ENCODE data around the gene MAN2A1. TPM values are rescaled to one million over a fixed set of nuclear protein-coding genes. Genes with fewer than 3 reads are reported as not detected.

Gene MAN2A1
- total and polyA plus RNA-seq, 2 experiments from 2014 or later = 4.4 to 8.6 TPM

DNA sequence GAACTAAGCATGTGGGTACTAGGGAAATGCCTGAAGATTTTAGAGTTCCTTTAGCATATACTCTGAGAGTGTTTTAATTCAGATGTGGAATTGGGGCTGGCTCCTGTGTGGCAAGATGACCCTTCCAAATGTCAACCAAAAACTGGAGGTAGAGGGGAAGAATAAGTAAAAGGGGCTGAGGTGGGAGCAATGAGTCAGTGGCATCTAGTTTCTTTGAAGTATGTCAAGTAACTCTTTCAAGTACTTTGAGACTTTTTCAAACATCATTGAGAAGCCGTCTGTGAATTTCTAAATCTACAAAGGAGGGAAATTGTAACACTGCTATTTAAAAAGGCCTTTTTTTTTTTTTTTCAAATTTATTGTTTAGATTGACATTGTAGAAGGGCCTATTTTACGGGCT is 184.4 kb downstream of the MAN2A1 start:
- TF ChIP-seq, protein P1, sequence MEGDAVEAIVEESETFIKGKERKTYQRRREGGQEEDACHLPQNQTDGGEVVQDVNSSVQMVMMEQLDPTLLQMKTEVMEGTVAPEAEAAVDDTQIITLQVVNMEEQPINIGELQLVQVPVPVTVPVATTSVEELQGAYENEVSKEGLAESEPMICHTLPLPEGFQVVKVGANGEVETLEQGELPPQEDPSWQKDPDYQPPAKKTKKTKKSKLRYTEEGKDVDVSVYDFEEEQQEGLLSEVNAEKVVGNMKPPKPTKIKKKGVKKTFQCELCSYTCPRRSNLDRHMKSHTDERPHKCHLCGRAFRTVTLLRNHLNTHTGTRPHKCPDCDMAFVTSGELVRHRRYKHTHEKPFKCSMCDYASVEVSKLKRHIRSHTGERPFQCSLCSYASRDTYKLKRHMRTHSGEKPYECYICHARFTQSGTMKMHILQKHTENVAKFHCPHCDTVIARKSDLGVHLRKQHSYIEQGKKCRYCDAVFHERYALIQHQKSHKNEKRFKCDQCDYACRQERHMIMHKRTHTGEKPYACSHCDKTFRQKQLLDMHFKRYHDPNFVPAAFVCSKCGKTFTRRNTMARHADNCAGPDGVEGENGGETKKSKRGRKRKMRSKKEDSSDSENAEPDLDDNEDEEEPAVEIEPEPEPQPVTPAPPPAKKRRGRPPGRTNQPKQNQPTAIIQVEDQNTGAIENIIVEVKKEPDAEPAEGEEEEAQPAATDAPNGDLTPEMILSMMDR (IDR thresholded peaks at IDR 0.05; ENCODE audit: low read depth, low read length) = no peak
- DNase-seq (ENCODE audit: low read depth in 1 of 2, low spot score in 1 of 2) = no peak
- H3K27ac ChIP-seq = no peak overlapping the region
- H3K4me3 ChIP-seq = no peak overlapping the region
- H3K9me3 ChIP-seq (ENCODE audit: low read depth) = no peaks in the 10 kb centered on the region
- no peaks in the 10 kb centered on the region for H3K27me3 ChIP-seq
- H3K36me3 ChIP-seq = no peaks in the 10 kb centered on the region
- H3K4me1 ChIP-seq (ENCODE audit: low read depth) = no peaks in the 10 kb centered on the region

DNA sequence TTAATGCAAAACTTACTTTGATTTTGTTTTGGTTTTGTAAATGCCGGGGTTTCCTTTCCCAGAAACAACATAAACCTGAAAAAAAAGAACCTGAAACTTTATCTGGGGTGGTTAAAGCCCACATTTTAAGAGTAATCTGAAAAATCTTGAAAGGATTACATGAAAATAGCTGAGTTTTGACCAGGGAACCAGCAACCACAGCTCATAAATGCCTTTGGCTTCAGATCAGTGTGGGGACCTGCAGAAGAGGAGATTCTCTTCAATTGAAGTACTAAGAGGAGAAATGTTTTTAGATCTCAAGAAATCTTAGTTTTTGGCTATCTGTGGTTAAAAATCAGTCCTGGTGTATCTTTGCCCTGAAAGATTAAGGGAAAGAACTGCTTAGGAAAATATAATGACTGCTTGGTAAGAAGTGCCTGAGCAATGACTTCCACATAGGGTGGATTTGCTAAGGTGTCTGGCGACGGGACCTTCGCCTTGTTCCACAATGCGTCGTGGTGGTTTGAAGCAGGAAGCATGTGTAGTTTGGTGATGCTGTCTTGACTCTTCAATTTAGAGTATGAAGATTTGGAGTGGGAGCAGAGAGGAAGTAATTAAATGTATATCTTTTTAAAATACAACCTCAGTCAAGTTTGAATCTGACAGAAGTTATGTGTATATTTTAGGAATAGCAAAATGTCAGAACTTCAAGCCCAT is 186.5 kb downstream of the MAN2A1 start:
- Histone ChIP-seq H3K36me3 (no peaks in the 10 kb centered on the region), H3K9me3 (ENCODE audit: low read depth) (no peaks in the 10 kb centered on the region), H3K27ac (no peak overlapping the region), H3K27me3 (no peaks in the 10 kb centered on the region), H3K4me3 (no peak overlapping the region), H3K4me1 (ENCODE audit: low read depth) (no peaks in the 10 kb centered on the region)
- TF ChIP-seq, protein P1 (IDR thresholded peaks at IDR 0.05; ENCODE audit: low read depth, low read length) = no peak
- DNase-seq (ENCODE audit: low read depth in 1 of 2, low spot score in 1 of 2) = no peak

DNA sequence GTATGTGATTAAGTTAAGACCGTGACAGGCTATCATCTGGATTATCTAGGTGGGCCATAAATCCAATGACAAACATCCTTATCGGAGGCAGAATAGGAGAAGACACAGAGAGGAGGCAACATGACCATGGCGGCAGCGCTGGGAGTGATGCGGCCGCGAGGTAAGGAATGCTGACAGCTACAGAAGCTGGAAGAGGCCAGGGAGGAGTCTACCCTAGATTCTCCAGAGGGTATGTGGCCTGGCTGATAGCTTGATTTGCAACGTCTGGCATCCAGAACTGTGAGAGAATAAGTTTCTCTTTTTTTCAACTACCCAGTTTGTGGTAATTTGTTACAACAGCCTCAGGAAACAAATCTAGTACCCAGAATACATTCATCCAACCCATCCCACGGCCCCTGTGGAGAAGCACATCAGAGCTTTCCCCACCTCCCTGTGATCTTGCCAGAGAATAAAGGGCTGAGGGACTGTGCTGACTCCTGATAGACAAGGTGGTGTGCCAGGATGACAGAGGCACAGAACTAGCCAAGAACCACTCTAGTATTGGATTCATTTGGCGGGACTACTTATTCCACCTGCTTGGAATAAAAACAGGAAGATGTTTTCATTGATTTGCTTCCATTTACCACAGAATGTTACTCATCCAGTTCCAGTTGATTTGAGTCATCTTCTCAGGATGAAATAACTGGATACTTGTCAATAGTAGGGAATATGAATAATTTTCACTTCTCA is 187.4 kb downstream of the MAN2A1 start:
- Histone ChIP-seq H3K27me3 (no peaks in the 10 kb centered on the region), H3K9me3 (ENCODE audit: low read depth) (no peaks in the 10 kb centered on the region), H3K4me3 (no peak overlapping the region), H3K4me1 (ENCODE audit: low read depth) (no peaks in the 10 kb centered on the region), H3K36me3 (no peaks in the 10 kb centered on the region), H3K27ac (no peak overlapping the region)
- TF ChIP-seq, protein P1 (IDR thresholded peaks at IDR 0.05; ENCODE audit: low read depth, low read length) = no peak
- no peak for DNase-seq (ENCODE audit: low read depth in 1 of 2, low spot score in 1 of 2)

DNA sequence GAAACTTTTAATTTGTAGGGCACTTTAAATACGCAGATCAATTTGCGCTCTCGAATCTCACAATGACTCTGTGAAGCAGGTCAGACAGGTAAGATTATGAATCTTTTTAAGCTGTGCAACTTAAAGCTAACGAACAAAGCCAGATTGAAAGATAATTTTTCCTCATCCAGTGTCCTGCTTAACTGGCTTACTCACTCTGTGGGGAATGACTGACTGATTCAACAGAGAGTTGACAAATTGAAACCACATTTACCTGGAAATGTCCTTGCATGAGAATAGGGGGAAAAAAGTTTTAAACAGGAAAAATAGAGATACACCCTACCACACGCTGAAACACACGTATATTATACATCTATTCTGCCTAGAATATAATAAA is 187.9 kb downstream of the MAN2A1 start:
- Histone ChIP-seq H3K27me3 (no peaks in the 10 kb centered on the region), H3K36me3 (no peaks in the 10 kb centered on the region), H3K4me3 (no peak overlapping the region), H3K9me3 (ENCODE audit: low read depth) (no peaks in the 10 kb centered on the region), H3K27ac (no peak overlapping the region), H3K4me1 (ENCODE audit: low read depth) (no peaks in the 10 kb centered on the region)
- TF ChIP-seq, protein P1 (IDR thresholded peaks at IDR 0.05; ENCODE audit: low read depth, low read length) = no peak
- no peak for DNase-seq (ENCODE audit: low read depth in 1 of 2, low spot score in 1 of 2)

DNA sequence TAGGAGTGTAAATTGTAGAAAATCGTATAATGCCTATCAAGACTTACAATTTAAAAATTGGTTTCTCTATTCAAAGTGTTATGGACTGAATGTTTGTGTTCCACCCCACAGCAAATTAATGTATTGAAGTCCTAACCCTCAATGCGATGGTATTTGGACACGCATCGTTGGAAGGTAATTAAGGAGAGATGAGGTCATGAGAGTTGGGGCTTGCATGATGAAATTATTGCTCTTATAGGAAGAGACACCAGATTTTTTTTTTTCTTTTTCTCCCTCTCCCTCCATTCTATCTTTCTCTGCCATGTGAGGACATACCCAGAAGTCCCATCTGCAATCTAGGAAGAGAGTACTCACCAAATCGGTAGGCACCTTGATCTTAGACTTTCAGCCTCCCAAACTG is 189.2 kb downstream of the MAN2A1 start:
- H3K36me3 ChIP-seq = no peaks in the 10 kb centered on the region
- H3K4me1 ChIP-seq (ENCODE audit: low read depth) = no peaks in the 10 kb centered on the region
- no peaks in the 10 kb centered on the region for H3K27me3 ChIP-seq
- no peaks in the 10 kb centered on the region for H3K9me3 ChIP-seq (ENCODE audit: low read depth)
- no peak overlapping the region for H3K27ac ChIP-seq
- no peak overlapping the region for H3K4me3 ChIP-seq
- no peak for DNase-seq (ENCODE audit: low read depth in 1 of 2, low spot score in 1 of 2)
- TF ChIP-seq, protein P1 (IDR thresholded peaks at IDR 0.05; ENCODE audit: low read depth, low read length) = no peak
